HepG2 (cell line): Measurements from ENCODE around the gene PAFAH1B1. TPM values are rescaled to one million over a fixed set of nuclear protein-coding genes. Genes with fewer than 3 reads are reported as not detected.

Experiments
- ADNP ChIP-seq: sonication (generic); formaldehyde crosslinking; IDR thresholded peaks from 2 replicates; pipeline ENCODE4 v1.4.0; 2020; ENCODE audit warnings: missing genetic modification reagents
- ETV5 ChIP-seq: IDR thresholded peaks from 2 replicates; pipeline ENCODE4 v1.6.1; 2018; ENCODE audit warnings: missing biosample characterization, missing genetic modification reagents, inconsistent platforms, borderline replicate concordance
- FOXJ3 ChIP-seq: sonication (generic); formaldehyde crosslinking; IDR thresholded peaks from 2 replicates; pipeline ENCODE4 v1.4.0; 2020; ENCODE audit warnings: missing genetic modification reagents, mild to moderate bottlenecking, borderline replicate concordance
- MED13 ChIP-seq: sonication (generic); formaldehyde crosslinking; IDR thresholded peaks from 2 replicates; pipeline ENCODE4 v1.5.0; 2020; ENCODE audit warnings: missing genetic modification reagents
- MTA1 ChIP-seq: sonication (generic); formaldehyde crosslinking; IDR thresholded peaks from 2 replicates; pipeline ENCODE4 v1.4.0; 2020; ENCODE audit warnings: missing genetic modification reagents, mild to moderate bottlenecking, borderline replicate concordance
- POLR2AphosphoS2 ChIP-seq: IDR thresholded peaks from 2 replicates; pipeline ENCODE4 v1.6.1; 2011; ENCODE audit warnings: low read depth, low read length, improper control_type of control experiment
- POLR2AphosphoS5 ChIP-seq: IDR thresholded peaks from 2 replicates; pipeline ENCODE4 v1.6.1; 2012; ENCODE audit warnings: low read depth, low read length
- SP5 ChIP-seq: IDR thresholded peaks from 2 replicates; pipeline ENCODE4 v1.6.1; 2016; ENCODE audit warnings: low read depth, borderline replicate concordance
- ZGPAT ChIP-seq: IDR thresholded peaks from 2 replicates; pipeline ENCODE4 v1.6.1; 2016; ENCODE audit warnings: mild to moderate bottlenecking
- ZNF230 ChIP-seq: sonication (generic); formaldehyde crosslinking; IDR thresholded peaks from 2 replicates; pipeline ENCODE4 v1.4.0; 2020; ENCODE audit warnings: mild to moderate bottlenecking, missing genetic modification reagents
- ZNF790 ChIP-seq: sonication (generic); formaldehyde crosslinking; IDR thresholded peaks from 2 replicates; pipeline ENCODE4 v1.8.0; 2022; ENCODE audit warnings: missing genetic modification reagents, mild to moderate bottlenecking, borderline replicate concordance
- ZSCAN20 ChIP-seq: sonication (generic); formaldehyde crosslinking; IDR thresholded peaks from 2 replicates; pipeline ENCODE4 v1.4.0; 2020; ENCODE audit warnings: missing genetic modification reagents, mild to moderate bottlenecking, borderline replicate concordance
- polyA plus RNA-seq, 8 experiments: library from polyadenylated mRNA; depleted of rRNA in 3 of 8; stranded (reverse) in 7 of 8; unstranded in 1 of 8; fragments of >200 nt; fragmentation: Illumina TruSeq in 4 of 8; extraction: Trizol in 4 of 8; gene quantifications; 2 replicates each; pipeline versions ENCODE4 v1.2.1 to v1.2.3, GENCODE V29; 2011 to 2016; ENCODE audit warnings: low read depth in 4 of 8, missing spikeins in 1 of 8, mixed read lengths in 1 of 8; ENCODE audit not compliant: insufficient read depth in 1 of 8
- total RNA-seq, 5 experiments: library from RNA; depleted of rRNA; stranded (reverse); fragments of >200 nt; fragmentation: Illumina TruSeq; extraction: Trizol; gene quantifications; 2 replicates each; pipeline ENCODE4 v1.2.3, GENCODE V29; 2016; ENCODE audit warnings: low read depth in 1 of 5
- TF ChIP-seq, protein P1 (sequence below): sonication (generic); formaldehyde crosslinking; IDR thresholded peaks from 2 replicates; pipeline ENCODE4; 2020; ENCODE audit warnings: missing genetic modification reagents, mild to moderate bottlenecking, borderline replicate concordance
- TF ChIP-seq, protein P2 (sequence below): sonication (generic); formaldehyde crosslinking; conservative IDR thresholded peaks from 2 replicates; pipeline ENCODE4 v1.4.0; 2020; ENCODE audit warnings: missing genetic modification reagents
- TF ChIP-seq, protein P3 (sequence below): sonication (generic); formaldehyde crosslinking; IDR thresholded peaks from 2 replicates; pipeline ENCODE4 v1.4.0; 2020; ENCODE audit warnings: missing genetic modification reagents

The PAFAH1B1 gene
- total and polyA plus RNA-seq, 2 of the 13 experiments (the other 11 are each of a cell fraction or from before 2014, with no cell fraction given) = 46.0 to 64.9 TPM

GRCh38 chr17:2718150-2718938 is 124.9 kb downstream of the PAFAH1B1 start (continued):
- TF ChIP-seq ADNP (CRISPR knock-in tag) (no peak), ETV5 (CRISPR knock-in tag) (no peak), POLR2AphosphoS5 (no peak), MED13 (CRISPR knock-in tag) (no peak), ZNF230 (CRISPR knock-in tag) (no peak), FOXJ3 (CRISPR knock-in tag) (no peak), ZGPAT (peak; percentile 29; the same call in 1 of the 2 replicates), POLR2AphosphoS2 (no peak), ZSCAN20 (no peak), ZNF790 (no peak), SP5 (CRISPR knock-in tag) (0 out of 2 replicates have a peak, but pooled peaks have one; percentile 19), MTA1 (no peak)
- TF ChIP-seq, protein P1, sequence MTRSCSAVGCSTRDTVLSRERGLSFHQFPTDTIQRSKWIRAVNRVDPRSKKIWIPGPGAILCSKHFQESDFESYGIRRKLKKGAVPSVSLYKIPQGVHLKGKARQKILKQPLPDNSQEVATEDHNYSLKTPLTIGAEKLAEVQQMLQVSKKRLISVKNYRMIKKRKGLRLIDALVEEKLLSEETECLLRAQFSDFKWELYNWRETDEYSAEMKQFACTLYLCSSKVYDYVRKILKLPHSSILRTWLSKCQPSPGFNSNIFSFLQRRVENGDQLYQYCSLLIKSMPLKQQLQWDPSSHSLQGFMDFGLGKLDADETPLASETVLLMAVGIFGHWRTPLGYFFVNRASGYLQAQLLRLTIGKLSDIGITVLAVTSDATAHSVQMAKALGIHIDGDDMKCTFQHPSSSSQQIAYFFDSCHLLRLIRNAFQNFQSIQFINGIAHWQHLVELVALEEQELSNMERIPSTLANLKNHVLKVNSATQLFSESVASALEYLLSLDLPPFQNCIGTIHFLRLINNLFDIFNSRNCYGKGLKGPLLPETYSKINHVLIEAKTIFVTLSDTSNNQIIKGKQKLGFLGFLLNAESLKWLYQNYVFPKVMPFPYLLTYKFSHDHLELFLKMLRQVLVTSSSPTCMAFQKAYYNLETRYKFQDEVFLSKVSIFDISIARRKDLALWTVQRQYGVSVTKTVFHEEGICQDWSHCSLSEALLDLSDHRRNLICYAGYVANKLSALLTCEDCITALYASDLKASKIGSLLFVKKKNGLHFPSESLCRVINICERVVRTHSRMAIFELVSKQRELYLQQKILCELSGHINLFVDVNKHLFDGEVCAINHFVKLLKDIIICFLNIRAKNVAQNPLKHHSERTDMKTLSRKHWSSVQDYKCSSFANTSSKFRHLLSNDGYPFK (CRISPR knock-in tag) = no peak
- TF ChIP-seq, protein P2, sequence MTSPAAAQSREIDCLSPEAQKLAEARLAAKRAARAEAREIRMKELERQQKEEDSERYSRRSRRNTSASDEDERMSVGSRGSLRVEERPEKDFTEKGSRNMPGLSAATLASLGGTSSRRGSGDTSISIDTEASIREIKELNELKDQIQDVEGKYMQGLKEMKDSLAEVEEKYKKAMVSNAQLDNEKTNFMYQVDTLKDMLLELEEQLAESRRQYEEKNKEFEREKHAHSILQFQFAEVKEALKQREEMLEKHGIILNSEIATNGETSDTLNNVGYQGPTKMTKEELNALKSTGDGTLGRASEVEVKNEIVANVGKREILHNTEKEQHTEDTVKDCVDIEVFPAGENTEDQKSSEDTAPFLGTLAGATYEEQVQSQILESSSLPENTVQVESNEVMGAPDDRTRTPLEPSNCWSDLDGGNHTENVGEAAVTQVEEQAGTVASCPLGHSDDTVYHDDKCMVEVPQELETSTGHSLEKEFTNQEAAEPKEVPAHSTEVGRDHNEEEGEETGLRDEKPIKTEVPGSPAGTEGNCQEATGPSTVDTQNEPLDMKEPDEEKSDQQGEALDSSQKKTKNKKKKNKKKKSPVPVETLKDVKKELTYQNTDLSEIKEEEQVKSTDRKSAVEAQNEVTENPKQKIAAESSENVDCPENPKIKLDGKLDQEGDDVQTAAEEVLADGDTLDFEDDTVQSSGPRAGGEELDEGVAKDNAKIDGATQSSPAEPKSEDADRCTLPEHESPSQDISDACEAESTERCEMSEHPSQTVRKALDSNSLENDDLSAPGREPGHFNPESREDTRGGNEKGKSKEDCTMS (CRISPR knock-in tag) = no peak
- TF ChIP-seq, protein P3, sequence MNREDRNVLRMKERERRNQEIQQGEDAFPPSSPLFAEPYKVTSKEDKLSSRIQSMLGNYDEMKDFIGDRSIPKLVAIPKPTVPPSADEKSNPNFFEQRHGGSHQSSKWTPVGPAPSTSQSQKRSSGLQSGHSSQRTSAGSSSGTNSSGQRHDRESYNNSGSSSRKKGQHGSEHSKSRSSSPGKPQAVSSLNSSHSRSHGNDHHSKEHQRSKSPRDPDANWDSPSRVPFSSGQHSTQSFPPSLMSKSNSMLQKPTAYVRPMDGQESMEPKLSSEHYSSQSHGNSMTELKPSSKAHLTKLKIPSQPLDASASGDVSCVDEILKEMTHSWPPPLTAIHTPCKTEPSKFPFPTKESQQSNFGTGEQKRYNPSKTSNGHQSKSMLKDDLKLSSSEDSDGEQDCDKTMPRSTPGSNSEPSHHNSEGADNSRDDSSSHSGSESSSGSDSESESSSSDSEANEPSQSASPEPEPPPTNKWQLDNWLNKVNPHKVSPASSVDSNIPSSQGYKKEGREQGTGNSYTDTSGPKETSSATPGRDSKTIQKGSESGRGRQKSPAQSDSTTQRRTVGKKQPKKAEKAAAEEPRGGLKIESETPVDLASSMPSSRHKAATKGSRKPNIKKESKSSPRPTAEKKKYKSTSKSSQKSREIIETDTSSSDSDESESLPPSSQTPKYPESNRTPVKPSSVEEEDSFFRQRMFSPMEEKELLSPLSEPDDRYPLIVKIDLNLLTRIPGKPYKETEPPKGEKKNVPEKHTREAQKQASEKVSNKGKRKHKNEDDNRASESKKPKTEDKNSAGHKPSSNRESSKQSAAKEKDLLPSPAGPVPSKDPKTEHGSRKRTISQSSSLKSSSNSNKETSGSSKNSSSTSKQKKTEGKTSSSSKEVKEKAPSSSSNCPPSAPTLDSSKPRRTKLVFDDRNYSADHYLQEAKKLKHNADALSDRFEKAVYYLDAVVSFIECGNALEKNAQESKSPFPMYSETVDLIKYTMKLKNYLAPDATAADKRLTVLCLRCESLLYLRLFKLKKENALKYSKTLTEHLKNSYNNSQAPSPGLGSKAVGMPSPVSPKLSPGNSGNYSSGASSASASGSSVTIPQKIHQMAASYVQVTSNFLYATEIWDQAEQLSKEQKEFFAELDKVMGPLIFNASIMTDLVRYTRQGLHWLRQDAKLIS (CRISPR knock-in tag) = no peak
